GM12873 (cell line): ENCODE measurements around the gene ZSCAN20.

Source experiments
- TF ChIP-seq, protein P1 (sequence below): IDR thresholded peaks from 2 replicates; pipeline ENCODE4 v1.5.1; 2012; ENCODE audit warnings: low read depth, mild to moderate bottlenecking, moderate library complexity, low read length, control low read depth; ENCODE audit not compliant: insufficient read depth; ENCODE audit errors: missing control alignments

The ZSCAN20 gene

DNA sequence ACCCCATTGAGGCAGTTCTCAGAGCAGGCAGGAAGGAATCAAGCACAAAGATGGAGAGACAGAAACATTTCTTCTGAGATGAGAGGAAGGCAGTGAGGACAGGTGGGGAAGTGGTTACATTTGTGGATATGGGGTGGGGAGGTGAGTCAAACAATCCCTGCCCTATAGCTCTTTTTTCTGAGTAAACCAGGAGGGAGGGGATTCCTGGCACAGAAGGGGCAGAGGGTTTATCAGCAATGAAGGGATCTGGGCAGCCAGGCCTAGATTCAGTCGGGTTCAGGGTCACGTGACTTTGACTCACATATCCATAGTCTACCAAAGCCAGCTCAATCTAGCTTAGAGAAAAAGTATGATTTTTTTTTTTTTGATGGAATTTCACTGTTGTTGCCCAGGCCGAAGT, 25.9 kb upstream of the ZSCAN20 start:
- TF ChIP-seq, protein P1, sequence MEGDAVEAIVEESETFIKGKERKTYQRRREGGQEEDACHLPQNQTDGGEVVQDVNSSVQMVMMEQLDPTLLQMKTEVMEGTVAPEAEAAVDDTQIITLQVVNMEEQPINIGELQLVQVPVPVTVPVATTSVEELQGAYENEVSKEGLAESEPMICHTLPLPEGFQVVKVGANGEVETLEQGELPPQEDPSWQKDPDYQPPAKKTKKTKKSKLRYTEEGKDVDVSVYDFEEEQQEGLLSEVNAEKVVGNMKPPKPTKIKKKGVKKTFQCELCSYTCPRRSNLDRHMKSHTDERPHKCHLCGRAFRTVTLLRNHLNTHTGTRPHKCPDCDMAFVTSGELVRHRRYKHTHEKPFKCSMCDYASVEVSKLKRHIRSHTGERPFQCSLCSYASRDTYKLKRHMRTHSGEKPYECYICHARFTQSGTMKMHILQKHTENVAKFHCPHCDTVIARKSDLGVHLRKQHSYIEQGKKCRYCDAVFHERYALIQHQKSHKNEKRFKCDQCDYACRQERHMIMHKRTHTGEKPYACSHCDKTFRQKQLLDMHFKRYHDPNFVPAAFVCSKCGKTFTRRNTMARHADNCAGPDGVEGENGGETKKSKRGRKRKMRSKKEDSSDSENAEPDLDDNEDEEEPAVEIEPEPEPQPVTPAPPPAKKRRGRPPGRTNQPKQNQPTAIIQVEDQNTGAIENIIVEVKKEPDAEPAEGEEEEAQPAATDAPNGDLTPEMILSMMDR, result no peak

GRCh38 chr1:33454646-33455282, 17.7 kb upstream of the ZSCAN20 start:
- TF ChIP-seq, protein P1, result no peak

GRCh38 chr1:33455539-33456501, 16.6 kb upstream of the ZSCAN20 start:
- TF ChIP-seq, protein P1, result peak; percentile 82

GRCh38 chr1:33456502-33456886, 16.0 kb upstream of the ZSCAN20 start:
- TF ChIP-seq, protein P1, result no peak

DNA sequence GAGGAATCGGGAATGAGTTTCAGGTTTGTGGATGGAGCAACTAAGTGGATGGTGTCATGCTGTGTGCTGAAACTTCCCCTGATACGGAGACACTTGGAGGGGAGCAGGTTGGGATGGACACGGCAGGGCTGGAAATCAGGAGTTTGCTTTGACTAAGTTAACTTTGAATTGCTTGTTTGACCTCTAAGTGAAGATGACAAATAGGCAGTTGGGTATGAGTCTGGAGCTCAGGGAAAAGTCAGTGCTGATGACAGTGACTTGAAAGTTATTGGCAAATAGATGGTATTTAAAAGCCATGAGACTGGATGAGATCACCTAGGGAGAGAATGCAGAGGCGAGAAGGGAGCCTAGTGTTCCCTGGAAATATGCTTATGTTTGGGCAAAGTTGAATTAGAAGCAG, 12.8 kb upstream of the ZSCAN20 start:
- TF ChIP-seq, protein P1, result no peak

- TF ChIP-seq, protein P1, result no peak
Measured at GRCh38 chr1:33460144-33460543, 12.3 kb upstream of the ZSCAN20 start.

GRCh38 chr1:33460947-33461629, 11.4 kb upstream of the ZSCAN20 start:
- TF ChIP-seq, protein P1, result no peak
